C4-2B (cell line): ENCODE data around the gene STRIP2.
A peak's percentile ranks its signal among the peaks of the same experiment; 100 is the strongest.

Source experiments
- CTCF ChIP-seq: fragments of 450-650 bp; conservative IDR thresholded peaks from 2 replicates; pipeline ENCODE4 v1.5.1; 2017; ENCODE audit warnings: mild to moderate bottlenecking
- ZFX ChIP-seq: fragments of 450-650 bp; IDR thresholded peaks from 2 replicates; pipeline ENCODE4 v1.6.1; 2017

GRCh38 chr7:129493555-129493954 is 59.3 kb downstream of the STRIP2 start:
- TF ChIP-seq CTCF (peak; percentile 18), ZFX (no peak)
